GM21737 (cell line): Measurements from ENCODE around the gene VPS11.
"Not testable (repeated sequence)": the region's sequence is repeated elsewhere in the genome, so short reads cannot be mapped to it uniquely, and the experiment has no call there.

Source experiments
- ATAC-seq: cut with Tn5 transposase; IDR thresholded peaks from one replicate; pipeline ENCODE4 v1.9.1; 2021; ENCODE audit warnings: mild to moderate bottlenecking, moderate library complexity; ENCODE audit not compliant: unreplicated experiment

The VPS11 gene

DNA sequence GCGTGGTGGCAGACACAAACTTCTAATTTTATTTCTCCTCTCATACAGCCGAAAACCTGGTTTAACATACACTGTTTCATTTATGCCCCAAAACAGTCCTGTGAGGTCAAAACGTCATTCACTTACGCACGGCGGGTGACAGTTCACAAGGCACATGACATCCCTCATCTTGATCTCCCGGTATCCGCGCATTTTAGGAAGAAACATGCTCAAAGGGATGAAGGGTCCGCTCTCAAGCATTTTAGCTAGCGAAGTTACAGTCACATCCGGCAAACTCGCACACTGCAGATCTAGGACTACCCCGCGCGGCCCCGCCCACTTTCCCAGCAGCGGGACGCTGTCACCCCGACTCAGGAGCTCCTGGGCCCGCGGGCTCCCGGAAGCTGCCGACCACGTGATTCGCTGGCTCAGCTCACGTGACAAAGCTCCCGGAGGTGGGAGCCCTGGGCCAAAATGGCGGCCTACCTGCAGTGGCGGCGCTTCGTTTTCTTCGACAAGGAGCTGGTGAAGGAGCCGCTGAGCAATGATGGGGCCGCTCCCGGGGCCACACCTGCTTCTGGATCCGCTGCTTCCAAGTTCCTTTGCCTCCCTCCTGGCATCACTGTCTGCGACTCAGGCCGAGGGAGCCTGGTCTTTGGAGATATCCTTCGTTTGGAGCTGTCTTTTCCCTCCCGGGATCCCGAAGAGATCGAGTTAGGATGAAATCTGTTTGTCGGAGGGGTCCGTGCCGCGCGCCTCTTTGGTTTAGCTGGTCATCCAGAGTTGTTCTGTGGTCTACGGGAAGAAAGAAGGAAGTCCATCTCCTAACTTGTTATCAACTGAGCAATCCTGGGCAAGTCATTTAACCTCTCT lies at the start of gene VPS11:
TSS of gene VPS11 (plus strand) at position 448 of the 852 bp plus-strand sequence. CDS start at position 454, 6 bp downstream.
- ATAC-seq = peak; percentile 89

DNA sequence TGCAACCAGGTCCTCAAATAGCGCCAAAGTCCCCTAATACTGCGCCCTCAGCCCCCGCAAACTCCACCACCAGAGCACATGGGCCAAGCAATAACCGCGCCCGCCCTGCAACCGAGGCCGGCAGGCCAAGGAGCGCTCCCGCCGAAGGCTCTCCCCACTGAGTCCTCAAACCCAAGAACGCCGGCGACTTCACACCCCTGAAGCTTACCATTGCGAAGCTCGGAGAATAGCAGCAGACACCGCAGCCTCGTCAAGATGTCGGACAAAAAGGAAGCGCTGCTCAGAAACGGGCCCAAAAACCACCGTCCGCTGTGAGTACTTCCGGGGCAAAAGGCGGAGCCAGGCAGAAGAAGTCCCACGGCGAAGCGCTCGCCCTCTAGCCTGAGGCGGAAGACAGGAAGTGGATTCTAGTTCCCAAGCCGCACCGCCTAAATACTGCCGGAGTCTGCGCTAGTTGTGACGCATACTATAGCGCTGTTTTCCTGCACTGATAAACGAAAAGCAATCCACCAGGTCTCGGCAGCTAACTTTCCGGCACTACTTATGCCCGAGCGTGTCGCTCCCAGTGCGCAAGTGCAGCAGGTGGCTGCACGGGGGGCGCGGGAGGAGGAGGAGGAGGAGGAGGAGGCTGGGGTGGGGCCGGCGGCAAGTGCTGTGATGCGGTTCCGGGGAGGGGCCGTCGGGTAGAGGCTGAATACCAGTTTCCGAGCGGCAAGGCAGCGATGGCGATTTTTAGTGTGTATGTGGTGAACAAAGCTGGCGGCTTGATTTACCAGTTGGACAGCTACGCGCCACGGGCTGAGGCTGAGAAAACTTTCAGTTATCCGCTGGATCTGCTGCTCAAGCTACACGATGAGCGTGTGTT lies 49.3 kb upstream of the VPS11 start, which contains the start of the genes RPS25 and TRAPPC4:
TSS of gene RPS25 (minus strand) at position 270 of the 865 bp plus-strand sequence. CDS start at position 211, 59 bp downstream.
TSS of gene TRAPPC4 (plus strand) at position 693 of the 865 bp plus-strand sequence. CDS start at position 723, 30 bp downstream.
- peak; percentile 83 for ATAC-seq

DNA sequence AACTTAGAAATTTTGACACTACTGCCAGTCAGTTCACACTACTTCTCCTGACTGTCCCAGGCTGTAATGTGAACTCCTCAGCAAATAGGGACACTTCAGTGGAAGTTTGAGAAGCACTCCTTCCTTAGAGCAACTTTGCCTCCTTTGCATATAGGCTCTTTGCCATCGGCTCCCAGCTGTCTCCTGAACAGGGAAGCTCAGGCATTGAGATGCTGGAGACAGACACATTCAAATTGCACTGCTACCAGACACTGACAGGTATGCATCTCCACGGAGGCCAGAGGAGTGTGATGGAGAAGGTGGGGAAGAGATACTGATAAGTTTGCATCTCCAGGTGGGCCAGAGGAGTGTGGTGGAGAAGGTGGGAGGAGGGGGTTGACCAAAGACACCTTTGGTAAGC lies 47.6 kb upstream of the VPS11 start:
- no peak for ATAC-seq

DNA sequence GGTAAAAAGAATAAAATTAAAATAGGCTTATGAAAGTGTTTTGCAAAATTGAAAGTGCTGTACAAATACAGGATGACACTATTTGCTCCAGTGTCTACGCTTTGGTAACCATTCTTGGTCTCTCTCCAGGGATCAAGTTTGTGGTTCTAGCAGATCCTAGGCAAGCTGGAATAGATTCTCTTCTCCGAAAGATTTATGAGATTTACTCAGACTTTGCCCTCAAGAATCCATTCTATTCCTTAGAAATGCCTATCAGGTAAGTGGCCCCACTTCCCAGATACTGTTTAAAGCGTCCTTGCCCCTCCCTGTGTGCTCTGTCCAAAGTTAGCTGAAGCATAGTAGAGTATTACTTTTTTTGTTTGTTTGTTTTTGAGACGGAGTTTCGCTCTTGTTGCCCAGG lies 46.0 kb upstream of the VPS11 start:
- no peak for ATAC-seq

DNA sequence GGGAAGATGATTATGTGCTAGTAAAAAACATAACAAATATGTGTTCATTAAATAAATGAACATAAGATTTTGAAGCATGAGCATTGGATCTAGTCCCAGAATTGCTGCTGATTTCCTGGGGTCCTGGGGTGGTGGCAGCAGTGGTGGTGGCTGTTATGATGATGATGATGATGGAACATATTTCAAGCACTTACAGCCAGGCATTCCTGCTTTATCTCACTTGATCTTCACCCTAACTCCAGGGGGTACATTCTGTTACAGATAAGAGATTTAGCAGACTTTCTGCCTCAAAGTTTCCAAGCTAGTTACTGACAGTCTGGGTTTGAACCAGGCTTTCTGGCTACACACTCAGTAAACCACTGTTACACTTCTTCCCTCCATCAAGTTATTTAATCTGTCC lies 43.9 kb upstream of the VPS11 start:
- ATAC-seq = no peak

DNA sequence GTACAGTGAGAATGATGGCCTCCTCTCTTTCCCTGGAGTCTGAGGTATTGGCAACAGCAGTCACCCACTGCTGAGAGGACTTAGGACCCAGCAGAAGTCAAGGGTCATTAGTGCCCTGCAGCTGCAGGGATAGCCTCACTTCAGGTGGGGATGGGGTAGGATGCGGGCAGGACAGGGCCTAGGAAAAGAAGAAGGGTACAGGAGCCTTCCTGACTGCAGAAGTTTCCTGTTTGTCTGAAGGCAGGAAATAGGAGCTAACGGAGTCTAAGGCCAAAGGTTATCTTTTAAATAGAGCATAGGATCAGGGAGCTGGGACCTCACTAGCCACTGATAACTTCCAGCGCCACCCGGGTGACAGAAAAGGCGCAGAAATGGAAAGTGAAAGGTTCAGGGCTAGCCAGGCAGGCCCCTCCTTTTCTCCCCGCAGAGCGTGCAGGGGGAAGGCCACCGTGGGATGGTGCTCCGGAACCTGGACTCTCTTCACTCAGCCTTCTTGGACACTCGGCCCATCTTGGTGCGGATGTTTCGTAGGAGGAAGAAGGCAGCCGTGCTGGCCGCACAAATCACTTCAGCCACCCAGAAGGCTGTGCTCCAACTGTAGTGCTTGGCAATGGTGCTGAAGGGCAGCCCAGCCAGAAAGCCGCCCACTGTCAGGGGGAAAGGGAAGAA lies 43.1 kb upstream of the VPS11 start:
- ATAC-seq = no peak

DNA sequence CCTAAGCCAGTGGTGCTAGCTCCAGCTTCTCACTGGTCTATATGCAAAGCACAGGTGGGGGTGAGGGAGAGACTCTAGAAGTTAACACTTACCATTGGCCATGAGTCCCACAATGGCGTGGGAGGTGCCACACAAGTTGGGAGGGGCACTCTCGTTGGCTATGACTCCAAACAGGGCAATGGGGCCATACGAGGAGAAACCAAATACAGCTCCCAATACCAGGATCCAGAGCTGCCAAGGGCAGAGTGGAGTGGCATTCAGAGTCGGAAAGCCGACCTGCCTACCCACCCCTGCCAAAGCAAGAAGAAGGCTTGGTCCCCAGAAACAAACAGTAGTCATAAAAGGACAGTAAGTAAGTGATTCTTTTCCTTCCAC lies 42.5 kb upstream of the VPS11 start:
- no peak for ATAC-seq

DNA sequence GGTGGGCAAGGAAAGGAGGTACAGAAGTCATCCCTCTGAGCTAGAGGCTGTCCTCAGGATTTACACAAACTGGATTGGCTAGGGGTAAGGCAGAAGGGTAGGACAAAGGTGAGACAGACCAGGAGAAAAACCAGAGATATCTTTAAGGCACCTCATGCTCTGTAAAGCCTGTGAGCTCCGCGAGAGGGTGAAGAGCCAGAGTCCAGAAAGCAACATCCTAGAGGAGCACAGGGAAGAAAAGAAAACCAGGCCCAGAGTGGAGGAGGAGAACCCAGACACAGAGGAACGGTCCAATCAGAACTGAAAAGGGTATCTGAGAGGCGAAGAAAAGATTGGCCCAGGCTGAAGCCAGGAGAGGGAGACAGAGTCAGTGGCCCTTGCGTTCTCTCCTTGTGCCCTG lies 42.1 kb upstream of the VPS11 start:
- ATAC-seq = no peak

DNA sequence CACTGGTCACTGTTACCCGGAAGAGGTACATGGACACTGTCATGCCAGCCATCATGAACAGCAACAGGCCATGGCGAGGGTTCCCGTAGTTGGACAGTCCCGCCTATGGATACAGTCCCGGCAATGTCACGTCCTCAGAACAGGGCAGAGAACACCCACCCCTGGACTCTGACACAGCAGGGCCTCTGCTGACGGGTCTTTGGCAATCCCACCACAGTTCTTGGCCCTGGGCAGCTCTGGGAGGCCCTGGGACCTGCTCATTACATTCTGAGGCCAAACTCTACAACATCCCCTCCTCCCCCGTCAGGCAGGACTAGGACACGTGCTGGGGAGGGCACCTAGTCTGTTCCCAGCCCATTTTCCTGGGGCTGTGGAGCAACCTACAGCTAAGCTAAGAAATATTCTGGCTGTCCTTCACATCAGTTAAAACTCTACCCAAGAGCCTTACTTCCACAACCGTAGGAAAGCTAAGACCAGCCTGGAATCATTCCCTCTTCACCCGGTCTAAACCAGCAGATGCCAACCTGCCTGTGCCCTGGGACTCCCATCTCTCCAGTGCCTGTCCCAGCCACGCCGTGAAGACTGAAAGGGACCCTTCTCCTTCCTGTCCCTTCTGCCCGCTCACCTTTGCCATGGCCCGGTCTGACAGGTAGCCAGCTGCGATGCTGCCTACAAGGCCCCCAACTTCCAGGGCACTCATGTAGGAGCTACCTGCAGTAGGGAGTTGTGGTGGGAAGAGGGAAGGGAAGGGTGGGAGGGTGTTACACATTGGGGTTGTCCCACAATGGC lies 41.4 kb upstream of the VPS11 start:
- no peak for ATAC-seq

DNA sequence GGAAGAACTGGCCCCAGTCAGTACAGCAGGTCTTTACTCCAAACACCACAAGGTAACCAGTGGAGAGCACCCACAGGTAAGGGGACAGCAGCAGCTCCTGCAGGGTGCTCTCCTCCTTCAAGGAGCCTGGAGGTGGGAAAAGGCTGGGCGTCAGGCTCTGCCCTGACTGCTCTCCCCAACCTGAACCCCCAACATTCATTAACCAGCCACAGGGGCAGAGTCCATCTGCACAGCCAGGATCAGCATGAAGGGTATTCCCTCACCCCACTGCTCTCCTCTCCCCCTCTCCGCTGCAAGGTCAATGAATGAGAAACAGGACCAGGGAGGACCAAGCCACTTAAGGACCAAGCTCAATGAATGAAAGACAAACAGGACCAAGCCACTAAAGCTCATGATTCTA lies 40.6 kb upstream of the VPS11 start:
- ATAC-seq = no peak

DNA sequence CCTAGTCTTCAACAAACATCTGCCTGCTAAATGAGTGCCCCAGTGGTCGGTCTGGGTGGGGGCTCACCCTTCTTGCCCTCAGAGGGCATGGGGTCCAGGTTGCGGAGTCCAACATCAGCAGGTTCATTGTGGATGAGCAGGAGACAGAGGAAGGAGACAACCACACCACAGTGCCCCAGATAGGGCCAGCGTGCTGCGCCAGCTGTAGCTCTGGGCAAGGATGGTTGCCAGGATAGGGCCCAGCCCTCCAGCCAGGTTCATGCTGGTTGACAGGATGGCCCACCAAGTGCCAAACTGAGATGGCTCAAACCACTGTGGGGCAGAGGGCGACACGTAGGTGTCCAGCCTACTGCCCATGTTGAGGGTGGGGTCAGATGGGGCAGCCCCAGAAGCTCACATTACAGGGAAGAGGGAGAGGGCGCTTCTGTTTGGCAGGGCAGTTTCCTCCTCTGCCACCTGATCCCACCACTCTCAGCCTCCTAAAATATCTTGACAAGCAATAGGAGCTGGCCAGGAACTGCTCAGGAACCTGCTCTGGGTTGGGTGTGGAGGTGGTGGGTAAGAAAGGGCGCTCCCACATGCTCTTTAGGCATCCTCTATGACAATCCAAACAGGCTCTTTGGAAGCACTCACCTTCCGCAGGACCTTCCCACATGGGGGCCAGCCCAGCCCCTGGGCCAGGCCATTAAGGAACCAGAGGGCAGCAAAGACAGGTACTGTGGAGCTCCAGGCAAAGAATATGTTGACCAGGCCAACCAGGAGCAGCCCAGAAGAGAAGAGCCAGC lies 39.9 kb upstream of the VPS11 start:
- no peak for ATAC-seq

DNA sequence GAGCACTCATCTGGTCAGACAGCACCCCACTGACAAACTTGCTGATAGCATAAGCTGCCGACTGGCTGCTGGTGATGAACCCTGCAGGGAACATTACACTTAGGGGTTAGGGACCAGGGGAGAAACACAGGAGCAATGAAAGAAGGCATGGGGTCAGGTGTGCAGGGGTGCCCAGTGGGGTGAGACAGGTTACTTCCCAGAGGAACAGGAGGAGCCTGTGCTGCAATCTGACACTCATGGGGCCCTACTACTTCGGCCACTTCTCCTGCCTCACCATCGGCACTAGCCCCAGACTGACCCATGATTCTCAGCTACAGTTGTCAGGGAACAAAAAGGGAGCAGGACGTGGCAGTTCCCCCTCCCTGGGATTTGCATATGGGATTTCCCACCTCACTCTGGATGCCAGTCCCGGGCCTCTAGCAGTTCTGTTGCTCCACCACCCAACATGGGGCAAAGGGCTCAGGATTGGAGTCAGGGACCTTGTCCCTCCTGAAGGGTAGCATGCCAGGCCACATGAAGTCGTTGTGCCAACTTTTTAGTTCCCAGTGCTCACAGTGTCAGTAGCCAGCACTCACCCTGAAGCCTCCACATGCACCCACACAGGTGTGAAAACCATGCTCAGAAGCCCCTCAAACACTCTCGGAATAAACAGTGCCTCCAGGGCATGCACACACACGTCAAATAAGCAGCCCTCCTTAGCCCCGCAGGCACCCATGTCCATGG lies 39.1 kb upstream of the VPS11 start:
- no peak for ATAC-seq

DNA sequence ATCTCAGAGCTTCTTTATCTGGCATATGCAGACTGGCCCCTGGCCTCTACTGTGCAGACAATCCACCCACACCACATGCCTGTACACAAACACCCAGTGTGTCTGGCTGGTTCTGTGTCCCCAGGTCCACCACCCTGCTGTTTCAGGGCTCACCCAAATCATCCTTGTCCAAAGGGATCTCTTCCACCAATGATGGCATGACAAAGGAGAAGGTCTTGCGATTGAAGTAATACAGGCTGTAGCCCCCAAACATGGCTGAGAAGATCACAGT lies 38.6 kb upstream of the VPS11 start:
- no peak for ATAC-seq

DNA sequence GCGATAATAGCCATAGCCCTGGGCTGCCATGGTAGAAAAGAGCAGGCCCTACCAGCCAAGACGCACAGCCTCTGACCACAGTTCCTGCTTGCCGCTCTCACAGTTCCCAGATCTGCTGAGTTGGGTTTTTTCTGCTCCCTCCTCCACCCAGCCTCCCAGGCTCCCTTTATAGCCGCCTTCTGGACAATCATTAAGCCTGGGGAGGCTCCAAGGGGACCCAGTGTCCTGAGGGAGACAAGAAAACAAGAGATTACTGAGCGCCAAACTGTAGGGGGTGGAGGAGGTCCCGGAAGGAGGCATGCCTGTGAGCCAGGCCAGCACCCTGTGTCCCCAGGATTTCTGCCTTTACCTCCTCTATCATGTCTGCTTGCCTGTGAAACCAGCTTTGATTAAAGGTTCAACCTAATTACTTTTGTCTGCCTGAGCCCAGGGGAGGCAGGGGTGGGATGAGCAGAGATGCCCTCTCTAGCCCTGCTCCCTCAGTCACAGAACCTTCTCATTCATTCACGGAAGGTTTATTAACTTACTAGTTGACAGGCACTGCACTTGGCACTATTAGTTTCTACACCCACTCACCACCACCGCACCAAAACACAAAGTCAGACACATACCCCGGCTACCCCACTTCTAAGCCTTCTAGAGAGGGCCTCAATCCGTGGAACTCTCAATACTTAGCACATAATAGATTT lies 38.1 kb upstream of the VPS11 start:
- ATAC-seq = peak; percentile 2

DNA sequence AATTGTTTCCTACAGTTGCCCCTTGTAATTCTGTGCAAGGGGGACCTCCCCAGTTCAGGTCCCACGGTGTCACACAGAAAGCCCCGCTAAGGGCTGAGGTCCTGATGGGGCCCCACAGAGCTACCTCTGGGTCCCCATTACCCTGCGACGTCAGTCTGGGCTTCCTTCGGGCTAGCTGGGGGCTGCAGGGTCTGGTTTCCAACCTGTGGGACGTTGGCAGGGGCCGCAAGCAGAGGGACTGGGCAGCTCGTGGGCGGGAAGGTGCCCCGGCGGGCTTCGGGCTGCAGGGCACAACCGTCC lies 37.6 kb upstream of the VPS11 start:
- ATAC-seq = peak; percentile 9

DNA sequence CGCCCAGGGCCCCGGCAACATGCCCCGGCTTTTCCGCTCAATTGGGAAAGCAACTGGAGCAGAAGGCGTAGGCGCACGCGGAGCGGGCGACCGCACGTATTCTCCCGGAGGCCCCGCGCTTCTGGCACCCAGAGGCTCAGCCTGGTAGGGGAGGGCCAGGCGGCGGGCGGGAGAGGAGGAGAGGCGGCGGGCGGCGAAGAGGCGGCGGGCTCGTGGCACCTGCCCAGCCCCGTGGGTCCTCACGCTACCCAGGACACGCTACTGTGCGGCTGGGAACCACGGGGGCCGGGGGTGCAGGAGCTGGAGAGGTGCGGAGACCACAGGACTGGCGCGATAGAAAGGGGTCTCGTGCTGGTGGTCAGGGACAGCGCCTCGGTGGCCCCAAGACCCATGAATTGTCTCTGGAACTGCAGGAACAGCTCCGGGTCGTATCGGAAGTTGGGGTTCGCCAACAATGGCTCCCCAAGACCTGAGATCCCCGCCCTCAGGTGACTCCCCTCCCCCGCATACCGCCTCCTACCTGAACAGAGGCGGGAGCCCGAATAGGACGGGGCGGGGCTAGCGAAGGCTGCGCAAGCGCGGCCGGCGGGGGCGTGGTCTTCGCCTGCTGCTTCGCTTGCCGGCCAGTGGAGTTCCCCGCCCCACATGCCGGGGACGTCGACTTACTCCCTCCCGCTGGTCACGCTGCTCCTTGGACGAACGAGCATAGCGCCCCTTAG lies 37.1 kb upstream of the VPS11 start, which contains the start of gene SLC37A4:
TSS of gene SLC37A4 (minus strand) at position 549 of the 719 bp plus-strand sequence.
- ATAC-seq = peak; percentile 77

DNA sequence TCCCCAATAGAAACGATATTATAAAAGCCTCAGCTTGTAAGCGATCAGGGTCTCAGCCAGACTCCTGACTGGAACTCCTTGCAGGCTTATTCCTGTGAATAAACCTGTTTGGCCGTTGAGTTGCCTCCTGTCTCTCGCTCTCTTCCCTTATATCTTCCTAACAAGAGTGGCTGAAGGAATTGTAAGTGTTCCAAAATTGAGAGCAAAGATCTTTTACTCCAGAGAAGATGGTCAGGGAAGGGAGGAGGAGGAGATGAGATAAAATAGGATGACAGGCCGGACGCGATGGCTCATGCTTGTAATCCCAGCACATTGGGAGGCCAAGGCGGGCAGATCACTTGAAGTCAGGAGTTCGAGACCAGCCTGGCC lies 35.7 kb upstream of the VPS11 start:
- no peak for ATAC-seq

DNA sequence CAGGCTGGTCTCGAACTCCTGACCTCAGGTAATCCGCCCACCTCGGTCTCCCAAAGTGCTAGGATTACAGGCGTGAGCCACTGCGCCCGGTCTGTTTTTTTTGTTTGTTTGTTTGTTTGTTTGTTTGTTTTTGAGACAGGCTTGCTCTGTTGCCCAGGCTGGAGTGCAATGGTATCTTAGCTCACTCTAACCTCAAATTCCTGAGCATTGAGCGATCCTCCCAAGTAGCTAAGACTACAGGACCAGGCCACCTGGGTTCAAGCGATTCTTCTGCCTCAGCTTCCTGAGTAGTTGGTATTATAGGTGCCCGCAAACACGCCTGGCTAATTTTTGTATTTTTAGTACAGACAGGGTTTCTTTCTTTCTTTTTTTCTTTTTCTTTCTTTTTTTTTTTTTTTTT lies 34.2 kb upstream of the VPS11 start:
- not testable (repeated sequence) for ATAC-seq
